Gastrocnemius medialis (tissue), 4 donors: ENCODE measurements around the gene SURF1.

ENCODE experiments used
- POLR2A ChIP-seq, 2 donors: fragments of 450-650 bp; IDR thresholded peaks; one replicate each; pipeline ENCODE4 v1.6.1; 2017; ENCODE audit warnings: antibody characterized with exemption in 2 of 2, mild to moderate bottlenecking in 2 of 2, moderate library complexity in 2 of 2
- TF ChIP-seq, protein P1 (sequence below), 5 experiments: fragments of 450-650 bp in 3 of 5; fragments of 200-600 bp in 2 of 5; sonication (generic) in 2 of 5; IDR thresholded peaks in 4 of 5; conservative IDR thresholded peaks in 1 of 5; 1 replicate in 4 of 5; 2 replicates in 1 of 5; pipeline ENCODE4 v1.5.1; 2016 to 2019; ENCODE audit warnings: antibody characterized with exemption in 5 of 5, mild to moderate bottlenecking in 3 of 5, moderate library complexity in 3 of 5

DNA sequence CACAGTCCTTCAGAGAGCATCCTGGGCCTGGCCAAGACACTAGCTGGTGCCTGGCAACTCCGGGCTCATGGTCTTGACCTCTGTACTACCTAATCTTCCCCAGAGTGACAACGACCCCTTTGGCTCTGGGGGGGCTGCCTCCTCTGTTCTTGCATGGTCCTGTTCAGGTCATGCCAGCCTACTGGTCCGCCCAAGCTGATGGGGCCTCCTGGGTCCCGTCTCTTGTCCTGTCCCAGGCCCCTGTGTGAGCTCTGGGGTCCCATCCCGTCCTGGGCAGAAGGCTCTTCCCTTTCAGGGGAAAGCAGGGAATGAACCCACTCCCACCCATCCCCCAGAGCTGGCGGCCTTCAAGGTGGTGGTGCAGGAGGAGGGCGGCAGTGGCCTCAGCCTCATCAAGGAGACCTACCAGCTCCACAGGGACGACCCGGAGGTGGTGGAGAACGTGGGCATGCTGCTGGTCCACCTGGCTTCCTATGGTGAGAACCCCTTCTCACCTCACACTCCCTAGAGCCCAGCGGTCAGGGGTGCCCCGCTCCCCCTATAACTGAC is 48.2 kb upstream of the SURF1 start:
- TF ChIP-seq, protein P1, sequence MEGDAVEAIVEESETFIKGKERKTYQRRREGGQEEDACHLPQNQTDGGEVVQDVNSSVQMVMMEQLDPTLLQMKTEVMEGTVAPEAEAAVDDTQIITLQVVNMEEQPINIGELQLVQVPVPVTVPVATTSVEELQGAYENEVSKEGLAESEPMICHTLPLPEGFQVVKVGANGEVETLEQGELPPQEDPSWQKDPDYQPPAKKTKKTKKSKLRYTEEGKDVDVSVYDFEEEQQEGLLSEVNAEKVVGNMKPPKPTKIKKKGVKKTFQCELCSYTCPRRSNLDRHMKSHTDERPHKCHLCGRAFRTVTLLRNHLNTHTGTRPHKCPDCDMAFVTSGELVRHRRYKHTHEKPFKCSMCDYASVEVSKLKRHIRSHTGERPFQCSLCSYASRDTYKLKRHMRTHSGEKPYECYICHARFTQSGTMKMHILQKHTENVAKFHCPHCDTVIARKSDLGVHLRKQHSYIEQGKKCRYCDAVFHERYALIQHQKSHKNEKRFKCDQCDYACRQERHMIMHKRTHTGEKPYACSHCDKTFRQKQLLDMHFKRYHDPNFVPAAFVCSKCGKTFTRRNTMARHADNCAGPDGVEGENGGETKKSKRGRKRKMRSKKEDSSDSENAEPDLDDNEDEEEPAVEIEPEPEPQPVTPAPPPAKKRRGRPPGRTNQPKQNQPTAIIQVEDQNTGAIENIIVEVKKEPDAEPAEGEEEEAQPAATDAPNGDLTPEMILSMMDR (IDR thresholded peaks at IDR 0.05 in 4 of 5, conservative IDR thresholded peaks at IDR 0.05 in 1 of 5): no peak
- TF ChIP-seq POLR2A (IDR thresholded peaks at IDR 0.05): no peak
